PC-9 (cell line): ENCODE data around the gene MLKL.

Source experiments
- EZH2 ChIP-seq: fragments of 200-600 bp; sonication (generic); IDR thresholded peaks from 2 replicates; pipeline ENCODE4 v1.8.0; 2017; ENCODE audit warnings: antibody characterized with exemption, low read depth
- TF ChIP-seq, protein P1 (sequence below): fragments of 200-600 bp; sonication (generic); conservative IDR thresholded peaks from 2 replicates; pipeline ENCODE4 v1.6.1; 2017; ENCODE audit warnings: mixed run types, antibody characterized with exemption, mild to moderate bottlenecking, moderate library complexity

GRCh38 chr16:74691093-74691855 is 9.4 kb downstream of the MLKL start:
- TF ChIP-seq, protein P1, sequence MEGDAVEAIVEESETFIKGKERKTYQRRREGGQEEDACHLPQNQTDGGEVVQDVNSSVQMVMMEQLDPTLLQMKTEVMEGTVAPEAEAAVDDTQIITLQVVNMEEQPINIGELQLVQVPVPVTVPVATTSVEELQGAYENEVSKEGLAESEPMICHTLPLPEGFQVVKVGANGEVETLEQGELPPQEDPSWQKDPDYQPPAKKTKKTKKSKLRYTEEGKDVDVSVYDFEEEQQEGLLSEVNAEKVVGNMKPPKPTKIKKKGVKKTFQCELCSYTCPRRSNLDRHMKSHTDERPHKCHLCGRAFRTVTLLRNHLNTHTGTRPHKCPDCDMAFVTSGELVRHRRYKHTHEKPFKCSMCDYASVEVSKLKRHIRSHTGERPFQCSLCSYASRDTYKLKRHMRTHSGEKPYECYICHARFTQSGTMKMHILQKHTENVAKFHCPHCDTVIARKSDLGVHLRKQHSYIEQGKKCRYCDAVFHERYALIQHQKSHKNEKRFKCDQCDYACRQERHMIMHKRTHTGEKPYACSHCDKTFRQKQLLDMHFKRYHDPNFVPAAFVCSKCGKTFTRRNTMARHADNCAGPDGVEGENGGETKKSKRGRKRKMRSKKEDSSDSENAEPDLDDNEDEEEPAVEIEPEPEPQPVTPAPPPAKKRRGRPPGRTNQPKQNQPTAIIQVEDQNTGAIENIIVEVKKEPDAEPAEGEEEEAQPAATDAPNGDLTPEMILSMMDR = no peak
- TF ChIP-seq EZH2 = no peak
